ENCODE measurements around the gene PIP5K1C.

PIP5K1C gene

GRCh38 chr19:3721887-3722442, 21.7 kb upstream of the PIP5K1C start:
- no peak for DNase-seq (ENCODE audit: low read depth in 2 of 3, low spot score in 2 of 3)

- peak; percentile 68 to 75 (median 69) for DNase-seq (ENCODE audit: low read depth in 2 of 3, low spot score in 2 of 3)
Observed at GRCh38 chr19:3721131-3721886, 21.0 kb upstream of the PIP5K1C start.

DNA sequence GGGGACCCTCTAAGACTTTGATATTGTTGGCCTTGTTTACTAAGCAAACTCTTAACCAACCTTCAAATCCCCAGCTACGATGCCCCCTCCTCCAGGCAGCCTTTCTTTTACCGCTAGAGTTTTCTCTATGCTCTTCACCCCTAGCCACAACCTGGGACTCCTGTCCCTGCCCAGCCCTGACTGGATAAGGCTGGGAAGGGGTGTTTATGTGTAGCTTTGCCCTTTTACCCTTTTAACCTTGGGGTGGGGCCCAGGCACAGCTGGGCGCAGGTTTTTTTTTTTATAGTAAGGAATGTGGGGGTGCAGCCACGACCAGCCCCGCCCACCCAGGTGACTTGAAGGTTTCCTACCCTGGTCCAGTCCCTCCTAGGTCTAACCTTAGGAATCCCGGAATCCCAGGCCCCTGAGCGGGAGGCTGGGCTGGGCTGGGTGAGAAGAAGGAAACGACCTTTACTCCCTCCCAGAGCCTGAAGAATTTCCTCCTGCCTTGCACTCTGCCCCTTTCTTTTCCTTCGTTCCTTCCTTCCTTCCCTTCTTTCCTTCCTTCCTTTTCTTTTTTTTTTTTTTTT, 20.2 kb upstream of the PIP5K1C start:
- DNase-seq (ENCODE audit: low read depth in 2 of 3, low spot score in 2 of 3) = no peak

DNA sequence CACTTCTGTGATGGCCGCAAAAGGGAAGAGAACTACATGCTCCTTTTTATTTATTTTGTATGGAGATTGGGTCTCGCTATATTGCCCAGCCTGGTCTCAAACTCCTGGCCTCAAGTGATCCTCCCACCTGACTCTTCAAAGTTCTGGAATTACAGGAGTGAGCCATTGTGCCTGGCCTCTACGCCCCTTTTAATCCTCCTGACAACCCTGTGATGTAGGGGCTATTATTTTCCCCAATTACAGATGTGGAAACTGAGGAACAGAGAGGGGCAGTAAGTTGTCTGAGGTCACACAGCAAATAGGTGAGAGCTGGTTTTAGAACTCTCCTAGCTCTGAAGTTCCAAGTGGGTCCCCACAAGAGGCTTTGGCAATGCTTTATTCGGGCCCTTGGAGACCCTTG, 19.6 kb upstream of the PIP5K1C start:
- no peak for DNase-seq (ENCODE audit: low read depth in 2 of 3, low spot score in 2 of 3)

GRCh38 chr19:3716147-3716668, 15.9 kb upstream of the PIP5K1C start:
- no peak for DNase-seq (ENCODE audit: low read depth in 2 of 3, low spot score in 2 of 3)

DNA sequence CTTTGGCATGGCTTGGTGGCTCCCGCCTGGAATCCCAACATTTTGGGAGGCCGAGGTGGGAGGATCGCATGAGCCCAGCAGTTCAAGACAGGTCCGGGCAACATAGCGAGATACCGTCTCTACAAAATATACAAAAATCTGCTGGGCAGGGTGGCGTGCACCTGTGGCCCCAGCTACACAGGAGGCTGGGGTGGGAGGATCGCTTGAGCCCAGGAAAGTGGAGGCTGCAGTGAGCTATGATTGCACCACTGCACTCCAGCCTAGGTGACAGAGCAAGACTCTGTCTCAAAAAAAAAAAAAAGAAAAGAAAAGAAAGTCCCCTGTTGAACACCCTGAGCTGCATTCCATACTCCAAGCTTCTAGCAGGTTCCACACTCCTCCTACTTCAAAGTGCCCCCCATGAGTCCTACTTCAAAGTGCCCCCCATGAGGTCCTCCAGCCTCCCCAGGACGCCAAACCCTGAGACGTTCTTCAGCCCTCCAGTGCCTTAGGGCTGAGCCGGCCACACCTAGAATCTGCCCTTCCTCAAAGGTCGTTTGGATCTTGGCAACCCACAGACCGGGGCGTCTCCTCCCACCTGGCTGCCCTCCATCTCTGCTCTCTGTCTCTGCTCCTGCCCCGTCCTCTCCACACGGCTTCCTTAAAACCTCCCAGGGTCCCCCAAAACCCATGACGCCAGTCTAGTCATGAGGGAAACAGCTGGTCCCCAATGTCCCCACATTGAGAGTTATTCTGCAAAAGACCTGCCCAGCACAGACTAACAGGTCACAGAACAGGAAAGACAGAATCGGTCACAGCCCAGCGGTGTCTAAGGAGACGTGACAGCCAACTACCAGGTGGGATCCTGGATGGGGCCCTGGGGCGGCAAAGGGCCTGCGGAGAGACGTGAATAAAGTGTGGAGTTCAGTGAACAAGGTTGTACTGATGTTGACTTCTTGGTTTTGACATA, 12.7 kb upstream of the PIP5K1C start:
- DNase-seq (ENCODE audit: low read depth in 2 of 3, low spot score in 2 of 3) = no peak

- DNase-seq (ENCODE audit: low read depth in 2 of 3, low spot score in 2 of 3) = no peak
Observed at GRCh38 chr19:3710265-3710812, 10.1 kb upstream of the PIP5K1C start.

- DNase-seq (ENCODE audit: low read depth in 2 of 3, low spot score in 2 of 3) = no peak
Observed at GRCh38 chr19:3708207-3708931, 8.1 kb upstream of the PIP5K1C start, which contains the start of gene TJP3. TJP3 (plus strand) TSS chr19:3708384; CDS start chr19:3728433, 20,049 bp downstream.

GRCh38 chr19:3707868-3708206, 7.6 kb upstream of the PIP5K1C start:
- no peak for DNase-seq (ENCODE audit: low read depth in 2 of 3, low spot score in 2 of 3)

- DNase-seq (ENCODE audit: low read depth in 2 of 3, low spot score in 2 of 3) = no peak
Observed at GRCh38 chr19:3701200-3701599, 932 bp upstream of the PIP5K1C start.

DNA sequence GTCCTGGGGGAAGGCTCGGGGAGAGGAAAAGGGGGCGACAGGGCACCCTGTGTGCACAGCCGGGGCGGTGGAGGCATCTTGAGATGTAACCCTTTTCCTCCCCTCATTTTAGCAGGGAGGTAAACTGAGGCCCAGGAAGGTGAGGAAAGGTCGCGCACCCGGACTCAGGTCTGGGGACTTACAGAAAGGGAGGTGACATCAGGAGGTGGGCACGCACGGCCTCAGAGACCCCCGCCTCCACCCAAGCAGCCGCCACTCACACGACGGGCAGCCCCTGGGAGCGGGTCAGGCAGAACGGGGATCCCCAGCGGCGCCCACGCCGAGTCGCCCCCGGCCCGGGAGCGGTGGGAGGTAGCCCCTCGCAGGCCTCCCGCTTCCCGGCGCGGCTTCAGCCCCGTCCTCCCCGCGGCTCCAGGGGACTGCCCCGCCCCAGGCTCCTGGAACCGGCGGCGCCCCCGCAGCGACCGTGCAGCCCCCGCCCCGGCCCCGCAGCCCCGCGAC, 477 bp downstream of the PIP5K1C start:
- DNase-seq (ENCODE audit: low read depth in 2 of 3, low spot score in 2 of 3) = no peak

DNA sequence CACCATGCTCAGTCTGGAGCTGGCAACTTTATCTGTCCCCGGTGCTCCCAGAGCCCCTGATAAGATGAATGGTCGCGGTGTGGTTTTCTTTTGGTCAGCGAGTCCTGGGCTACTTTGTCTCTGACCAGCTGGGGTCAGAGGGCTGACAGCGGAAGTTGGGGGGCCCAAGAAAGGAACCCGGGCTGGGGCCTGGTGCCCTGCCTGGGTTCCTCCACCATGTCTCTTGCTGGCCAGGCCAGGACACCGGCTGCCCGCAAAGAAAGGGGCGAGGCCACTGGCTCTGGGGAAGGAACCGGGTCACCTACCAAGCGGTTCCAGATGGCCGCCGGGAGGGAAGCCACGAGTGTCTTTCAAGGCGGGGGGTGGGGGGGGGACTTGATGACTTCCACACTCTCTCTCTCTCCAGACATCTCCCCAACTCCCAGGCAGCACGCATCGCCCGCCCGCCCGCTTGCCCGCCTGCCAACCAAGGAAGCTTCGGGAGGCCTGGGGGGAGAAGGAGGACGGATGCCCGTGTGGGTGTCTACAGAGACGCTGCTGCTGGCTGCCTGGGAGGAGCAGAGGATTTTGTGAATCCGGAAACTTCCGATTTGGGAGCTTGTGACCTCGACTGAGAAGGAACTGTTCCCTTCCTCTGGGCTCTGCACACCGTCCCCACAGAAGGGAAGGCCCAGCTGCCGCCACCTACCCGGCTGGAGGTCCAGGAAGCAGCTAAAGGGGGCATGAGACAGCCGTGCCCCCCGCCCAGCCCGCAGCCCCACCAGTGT, 1.1 kb downstream of the PIP5K1C start:
- no peak for DNase-seq (ENCODE audit: low read depth in 2 of 3, low spot score in 2 of 3)

GRCh38 chr19:3698386-3698950, 1.8 kb downstream of the PIP5K1C start:
- DNase-seq (ENCODE audit: low read depth in 2 of 3, low spot score in 2 of 3) = no peak

GRCh38 chr19:3697671-3698385, 2.4 kb downstream of the PIP5K1C start:
- no peak for DNase-seq (ENCODE audit: low read depth in 2 of 3, low spot score in 2 of 3)

- no peak for DNase-seq (ENCODE audit: low read depth in 2 of 3, low spot score in 2 of 3)
Observed at GRCh38 chr19:3697094-3697493, 3.2 kb downstream of the PIP5K1C start.

GRCh38 chr19:3696660-3696995, 3.6 kb downstream of the PIP5K1C start:
- no peak for DNase-seq (ENCODE audit: low read depth in 2 of 3, low spot score in 2 of 3)

GRCh38 chr19:3695986-3696659, 4.1 kb downstream of the PIP5K1C start:
- DNase-seq (ENCODE audit: low read depth in 2 of 3, low spot score in 2 of 3) = no peak

DNA sequence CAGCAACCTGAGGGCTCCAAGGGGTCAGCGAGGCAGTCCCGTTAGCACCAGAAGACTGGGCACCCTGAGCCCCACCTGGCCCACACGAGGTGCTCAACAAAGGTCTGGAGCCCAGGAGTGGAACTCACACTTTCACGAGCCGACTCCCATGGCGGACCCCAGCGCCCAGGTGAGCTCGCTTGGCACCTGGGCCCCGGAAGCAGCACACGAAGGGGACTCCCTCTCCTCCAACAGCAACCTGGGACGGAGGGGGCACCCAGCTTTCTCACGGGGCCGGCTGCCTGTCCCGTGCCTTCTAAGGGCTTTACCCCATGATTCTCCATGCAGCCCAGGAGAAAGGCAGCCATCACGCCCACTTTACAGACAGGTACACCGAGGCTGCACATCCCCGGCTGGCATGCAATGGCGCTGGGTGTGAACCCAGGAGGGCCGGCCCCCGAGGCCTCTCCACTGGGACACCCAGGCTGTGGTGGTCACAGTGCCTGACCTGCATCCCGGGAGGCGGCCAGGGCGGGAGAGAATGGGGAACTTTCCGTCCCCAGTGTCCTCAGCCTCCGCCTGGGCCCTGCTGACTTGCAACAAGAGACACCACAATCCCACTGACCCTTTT, 5.0 kb downstream of the PIP5K1C start:
- no peak for DNase-seq (ENCODE audit: low read depth in 2 of 3, low spot score in 2 of 3)
